PC-3 (cell line): ENCODE measurements around the gene TMEM235. TPM values are rescaled to one million over a fixed set of nuclear protein-coding genes. Genes with fewer than 3 reads are reported as not detected.

Experiments used
- ATAC-seq: fragments of 200-7000 bp; cut with Tn5 transposase; 2 replicates; pipeline ENCODE4 v1.9.1; 2020; ENCODE audit warnings: mild to moderate bottlenecking, moderate library complexity
- BruUV-seq: library from RNA; stranded (reverse); fragments of 400-500 nt; replicated peaks from 2 replicates; lab custom pipeline; 2021; lab: Mats Ljungman, UMichigan
- CTCF ChIA-PET: fragments of 300-600 bp; sonication (Branson Sonifier 250); formaldehyde crosslinking; loops from one replicate; lab custom pipeline; 2022; ENCODE audit warnings: antibody characterized with exemption; lab: Charles Lee
- POLR2A ChIA-PET: fragments of 300-600 bp; sonication (Branson Sonifier 250); formaldehyde crosslinking; loops from one replicate; lab custom pipeline; 2022; ENCODE audit warnings: antibody characterized with exemption; ENCODE audit not compliant: unreplicated experiment; lab: Charles Lee
- DNase-seq: peaks from one replicate; pipeline ENCODE4 v3.0.0-alpha.2; 2015
- H2AFZ ChIP-seq: fragments of 300-600 bp; sonication (generic); 2 replicates; pipeline ENCODE4 v1.6.0; 2016; ENCODE audit warnings: antibody characterized with exemption, low read length
- H3F3A ChIP-seq: fragments of 300-600 bp; sonication (generic); one replicate; pipeline ENCODE4 v1.6.0; 2017; ENCODE audit warnings: antibody characterized with exemption, low read length, control low read depth, mild to moderate bottlenecking; ENCODE audit not compliant: unreplicated experiment
- H3K27ac ChIP-seq: fragments of 300-600 bp; sonication (generic); 2 replicates; pipeline ENCODE4 v1.5.1; 2016; ENCODE audit warnings: mild to moderate bottlenecking, low read length
- H3K27me3 ChIP-seq: fragments of 300-600 bp; sonication (generic); 2 replicates; pipeline ENCODE4 v1.6.1; 2016; ENCODE audit warnings: low read length, mixed read lengths
- H3K36me3 ChIP-seq: fragments of 300-600 bp; sonication (generic); 2 replicates; pipeline ENCODE4 v1.6.1; 2016; ENCODE audit warnings: low read depth, mixed run types, low read length, mixed read lengths
- H3K4me1 ChIP-seq: fragments of 300-600 bp; sonication (generic); 2 replicates; pipeline ENCODE4 v1.5.1; 2016; ENCODE audit warnings: low read length; ENCODE audit not compliant: insufficient read depth
- H3K4me2 ChIP-seq: fragments of 300-600 bp; sonication (generic); 2 replicates; pipeline ENCODE4 v1.6.0; 2016; ENCODE audit warnings: low read length
- H3K4me3 ChIP-seq: fragments of 300-600 bp; sonication (generic); 2 replicates; pipeline ENCODE4 v1.5.1; 2016; ENCODE audit warnings: mild to moderate bottlenecking, low read length, mixed read lengths
- H3K79me2 ChIP-seq: fragments of 300-600 bp; sonication (generic); 2 replicates; pipeline ENCODE4 v1.6.1; 2017; ENCODE audit warnings: low read length, mixed read lengths
- H3K9ac ChIP-seq: fragments of 300-600 bp; sonication (generic); 2 replicates; pipeline ENCODE4 v1.6.0; 2016; ENCODE audit warnings: mild to moderate bottlenecking, low read length
- H3K9me2 ChIP-seq: fragments of 300-600 bp; sonication (generic); replicated peaks from 2 replicates; pipeline ENCODE4 v1.6.1; 2016; ENCODE audit warnings: mixed run types, low read length, mixed read lengths
- H3K9me3 ChIP-seq: fragments of 300-600 bp; sonication (generic); 2 replicates; pipeline ENCODE4 v1.6.1; 2016; ENCODE audit warnings: low read length, mixed read lengths
- H4K20me1 ChIP-seq: fragments of 300-600 bp; sonication (generic); 2 replicates; pipeline ENCODE4 v1.6.1; 2016; ENCODE audit warnings: low read length, mixed read lengths
- CTCF ChIP-seq: fragments of 300-600 bp; sonication (generic); conservative IDR thresholded peaks from 2 replicates; pipeline ENCODE4 v1.5.1; 2017; ENCODE audit warnings: antibody characterized with exemption, low read depth, mild to moderate bottlenecking, low read length
- EZH2 ChIP-seq: fragments of 300-600 bp; sonication (generic); IDR thresholded peaks from one replicate; pipeline ENCODE4 v1.6.1; 2017; ENCODE audit warnings: antibody characterized with exemption, mild to moderate bottlenecking, low read length; ENCODE audit not compliant: unreplicated experiment
- EZH2phosphoT487 ChIP-seq: fragments of 300-600 bp; sonication (generic); IDR thresholded peaks from 2 replicates; pipeline ENCODE4 v1.6.1; 2018; ENCODE audit warnings: mild to moderate bottlenecking, antibody characterized with exemption, low read length, borderline replicate concordance
- intact Hi-C: fragments of 100-400 bp; cut with micrococcal nuclease; formaldehyde crosslinking; loops from 2 replicates; pipeline ENCODE4 v1.9.0; 2023
- total RNA-seq: library from RNA; depleted of rRNA; stranded (reverse); fragments of >200 nt; gene quantifications from 2 replicates; pipeline ENCODE4 v1.2.3, GENCODE V29; 2014

TMEM235 gene
- total RNA-seq, 1 experiment from 2014 or later, result not detected

- Histone ChIP-seq H3K4me1 (no peaks in the 10 kb centered on the region), H3K27me3 (0 out of 2 replicates have a peak, but pooled peaks cover 4% of the 10 kb centered on the region), H3K36me3 (no peaks in the 10 kb centered on the region), H3F3A (no peaks in the 10 kb centered on the region), H3K9me3 (no peaks in the 10 kb centered on the region), H2AFZ (no peak overlapping the region), H3K9ac (no peak overlapping the region), H3K9me2 (no peaks in the 10 kb centered on the region), H3K27ac (no peak overlapping the region), H4K20me1 (no peaks in the 10 kb centered on the region), H3K4me3 (no peak overlapping the region), H3K4me2 (no peak overlapping the region), H3K79me2 (no peaks in the 10 kb centered on the region)
- TF ChIP-seq EZH2 (no peak), EZH2phosphoT487 (no peak), CTCF (no peak)
- no peak for DNase-seq
- no TSS peak for BruUV-seq
- ChIA-PET POLR2A (no interaction called here), CTCF (no interaction called here)
- intact Hi-C loops, result no loop called here
- no peak for ATAC-seq
These were observed 33.7 kb downstream of the TMEM235 start for GRCh38 chr17:78265121-78265520.

DNA sequence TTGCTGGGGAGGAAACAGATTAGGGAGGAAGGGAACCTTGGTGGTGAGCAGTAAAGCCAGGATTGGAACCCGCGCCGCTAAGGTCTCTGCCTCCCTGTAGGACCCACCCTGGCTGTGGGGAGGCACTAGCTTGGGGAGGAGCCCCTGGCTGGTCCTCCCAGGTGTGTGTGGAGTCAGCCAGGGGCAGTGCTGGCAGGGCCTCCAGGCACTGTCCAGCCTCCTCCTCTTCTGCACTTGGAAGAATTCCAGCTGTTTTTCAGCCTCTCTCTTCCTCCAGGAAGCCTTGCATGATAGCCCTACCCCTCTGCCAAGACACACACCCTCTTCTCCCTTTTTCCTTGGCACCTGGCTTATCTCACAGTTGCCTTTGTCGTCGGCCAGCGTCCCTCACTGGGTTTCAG is 34.8 kb downstream of the TMEM235 start:
- Histone ChIP-seq H3F3A (no peaks in the 10 kb centered on the region), H3K9me2 (no peaks in the 10 kb centered on the region), H3K9ac (no peak overlapping the region), H3K4me3 (no peak overlapping the region), H3K27ac (no peak overlapping the region), H3K79me2 (no peaks in the 10 kb centered on the region), H3K9me3 (no peaks in the 10 kb centered on the region), H2AFZ (no peak overlapping the region), H4K20me1 (no peaks in the 10 kb centered on the region), H3K36me3 (no peaks in the 10 kb centered on the region), H3K4me1 (no peaks in the 10 kb centered on the region), H3K4me2 (no peak overlapping the region), H3K27me3 (0 out of 2 replicates have a peak, but pooled peaks cover 4% of the 10 kb centered on the region)
- BruUV-seq, result no TSS peak
- intact Hi-C loops, result no loop called here
- TF ChIP-seq EZH2phosphoT487 (no peak), EZH2 (no peak), CTCF (no peak)
- POLR2A ChIA-PET, result no interaction called here
- no peak for ATAC-seq
- no peak for DNase-seq
- CTCF ChIA-PET, result no interaction called here

GRCh38 chr17:78266771-78267170 is 35.3 kb downstream of the TMEM235 start:
- Histone ChIP-seq H3F3A (no peaks in the 10 kb centered on the region), H3K27me3 (0 out of 2 replicates have a peak, but pooled peaks cover 4% of the 10 kb centered on the region), H3K4me1 (no peaks in the 10 kb centered on the region), H3K36me3 (no peaks in the 10 kb centered on the region), H3K9ac (no peak overlapping the region), H3K9me2 (no peaks in the 10 kb centered on the region), H3K79me2 (no peaks in the 10 kb centered on the region), H2AFZ (no peak overlapping the region), H4K20me1 (no peaks in the 10 kb centered on the region), H3K4me3 (no peak overlapping the region), H3K27ac (no peak overlapping the region), H3K4me2 (no peak overlapping the region), H3K9me3 (no peaks in the 10 kb centered on the region)
- intact Hi-C loops, result no loop called here
- TF ChIP-seq CTCF (no peak), EZH2phosphoT487 (no peak), EZH2 (no peak)
- CTCF ChIA-PET, result no interaction called here
- no peak for ATAC-seq
- no peak for DNase-seq
- no TSS peak for BruUV-seq
- POLR2A ChIA-PET, result no interaction called here
